GM18508 (cell line): ENCODE data around the gene ZNF611.
"Not testable (repeated sequence)": the region's sequence is repeated elsewhere in the genome, so short reads cannot be mapped to it uniquely, and the experiment has no call there.

Experiments
- ATAC-seq: cut with Tn5 transposase; IDR thresholded peaks from one replicate; pipeline ENCODE4 v1.9.1; 2021; ENCODE audit warnings: moderate number of reproducible peaks; ENCODE audit not compliant: insufficient read depth, unreplicated experiment

The ZNF611 gene

GRCh38 chr19:52687684-52688083 lies 47.2 kb downstream of the ZNF611 start:
- no peak for ATAC-seq

GRCh38 chr19:52685811-52686210 lies 49.0 kb downstream of the ZNF611 start:
- no peak for ATAC-seq

- ATAC-seq: not testable (repeated sequence)
These were observed 53.6 kb downstream of the ZNF611 start for GRCh38 chr19:52681216-52681615.

- no peak for ATAC-seq
These were observed 55.2 kb downstream of the ZNF611 start for GRCh38 chr19:52679598-52679997.

GRCh38 chr19:52675239-52675638 lies 59.6 kb downstream of the ZNF611 start:
- ATAC-seq: not testable (repeated sequence)

GRCh38 chr19:52673014-52673413 lies 61.8 kb downstream of the ZNF611 start:
- ATAC-seq: no peak

GRCh38 chr19:52670046-52670445 lies 64.8 kb downstream of the ZNF611 start:
- ATAC-seq: no peak

- no peak for ATAC-seq
These were observed 65.3 kb downstream of the ZNF611 start for GRCh38 chr19:52669586-52669985.

- no peak for ATAC-seq
These were observed 66.9 kb downstream of the ZNF611 start for GRCh38 chr19:52667972-52668371.

- ATAC-seq: no peak
These were observed 68.3 kb downstream of the ZNF611 start for GRCh38 chr19:52666506-52666905.

GRCh38 chr19:52665529-52665928 lies 69.3 kb downstream of the ZNF611 start:
- no peak for ATAC-seq

- no peak for ATAC-seq
These were observed 69.8 kb downstream of the ZNF611 start for GRCh38 chr19:52665027-52665426.

- ATAC-seq: no peak
These were observed 70.4 kb downstream of the ZNF611 start for GRCh38 chr19:52664461-52664860.

- ATAC-seq: no peak
These were observed 72.2 kb downstream of the ZNF611 start for GRCh38 chr19:52662631-52663030.

- no peak for ATAC-seq
These were observed 73.9 kb downstream of the ZNF611 start for GRCh38 chr19:52660981-52661380.

- ATAC-seq: no peak
These were observed 75.8 kb downstream of the ZNF611 start for GRCh38 chr19:52659013-52659412.

GRCh38 chr19:52658595-52658994 lies 76.2 kb downstream of the ZNF611 start:
- no peak for ATAC-seq

GRCh38 chr19:52653161-52653560 lies 81.7 kb downstream of the ZNF611 start:
- no peak for ATAC-seq
